SK-N-SH (cell line): ENCODE measurements around the gene TMEM184A. TPM values are rescaled to one million over a fixed set of nuclear protein-coding genes. Genes with fewer than 3 reads are reported as not detected.
A peak's percentile ranks its signal among the peaks of the same experiment; 100 is the strongest.

Source experiments
- CTCF ChIA-PET: fragments of 300-600, 350-600 bp; formaldehyde crosslinking; extraction: SDS; loops from one replicate; lab custom pipeline; 2021; lab: Yijun Ruan, JAX
- POLR2A ChIA-PET: fragments of 350-600 bp; sonication (Branson Sonifier 250); formaldehyde crosslinking; extraction: SDS; loops from one replicate; lab custom pipeline; 2020; ENCODE audit warnings: antibody characterized with exemption, inconsistent platforms; lab: Yijun Ruan, JAX
- DNase-seq: peaks from one replicate; pipeline ENCODE4 v3.0.0; 2012
- H2AFZ ChIP-seq: fragments of 200-600 bp; sonication (generic); 2 replicates; pipeline ENCODE4 v1.8.1; 2016; ENCODE audit warnings: antibody characterized with exemption, mild to moderate bottlenecking, low read depth
- H3F3A ChIP-seq: fragments of 200-600 bp; sonication (generic); replicated peaks from 2 replicates; pipeline ENCODE3; 2016; ENCODE audit warnings: antibody characterized with exemption, mild to moderate bottlenecking; ENCODE audit not compliant: insufficient read depth
- H3K27ac ChIP-seq, 2 experiments: fragments of 200-500 bp in 1 of 2; fragments of 200-600 bp in 1 of 2; sonication (Bioruptor generic) in 1 of 2; sonication (generic), shearing (Covaris generic) in 1 of 2; 2 replicates each; pipeline versions ENCODE4 v1.5.1 to v1.6.1; 2014 to 2016; ENCODE audit warnings: low read depth in 2 of 2, inconsistent platforms in 1 of 2, low read length in 1 of 2, mild to moderate bottlenecking in 1 of 2, mixed read lengths in 1 of 2
- H3K27me3 ChIP-seq: fragments of 200-600 bp; sonication (generic), shearing (Covaris generic); 2 replicates; pipeline ENCODE4 v1.6.1; 2016; ENCODE audit warnings: mixed run types; ENCODE audit not compliant: insufficient read depth
- H3K36me3 ChIP-seq, 2 experiments: fragments of 200-500 bp in 1 of 2; fragments of 200-600 bp in 1 of 2; sonication (Bioruptor generic) in 1 of 2; sonication (generic) in 1 of 2; replicated peaks in 1 of 2; 2 replicates each; pipeline versions ENCODE3 to v1.5.1; 2014 to 2016; ENCODE audit warnings: low read length in 1 of 2, mild to moderate bottlenecking in 1 of 2; ENCODE audit not compliant: insufficient read depth in 2 of 2, control insufficient read depth in 1 of 2
- H3K4me1 ChIP-seq, 2 experiments: fragments of 200-500 bp in 1 of 2; fragments of 200-600 bp in 1 of 2; sonication (Bioruptor generic) in 1 of 2; sonication (generic), shearing (Covaris generic) in 1 of 2; 2 replicates each; pipeline versions ENCODE4 v1.5.1 to v1.6.1; 2014 to 2016; ENCODE audit warnings: low read depth in 1 of 2, low read length in 1 of 2, mixed run types in 1 of 2; ENCODE audit not compliant: insufficient read depth in 2 of 2, control insufficient read depth in 1 of 2
- H3K4me2 ChIP-seq: fragments of 200-600 bp; sonication (generic), shearing (Covaris generic); 2 replicates; pipeline ENCODE4 v1.6.1; 2017; ENCODE audit warnings: mixed run types
- H3K4me3 ChIP-seq, 2 experiments: fragments of 200-500 bp in 1 of 2; fragments of 200-600 bp in 1 of 2; sonication (Bioruptor generic) in 1 of 2; sonication (generic), shearing (Covaris generic) in 1 of 2; 2 replicates each; pipeline versions ENCODE4 v1.5.1 to v1.8.1; 2014 to 2016; ENCODE audit warnings: low read depth in 2 of 2, inconsistent platforms in 1 of 2, low read length in 1 of 2, mild to moderate bottlenecking in 1 of 2, mixed read lengths in 1 of 2, moderate library complexity in 1 of 2
- H3K79me2 ChIP-seq: fragments of 200-600 bp; sonication (generic); 2 replicates; pipeline ENCODE4 v1.8.1; 2017; ENCODE audit warnings: mild to moderate bottlenecking; ENCODE audit not compliant: insufficient read depth
- H3K9ac ChIP-seq: fragments of 200-600 bp; sonication (generic); 2 replicates; pipeline ENCODE4 v1.6.1; 2017; ENCODE audit warnings: mixed run types
- H3K9me2 ChIP-seq: fragments of 200-600 bp; sonication (generic); 2 replicates; pipeline ENCODE4 v1.6.1; 2017; ENCODE audit warnings: mixed run types
- H3K9me3 ChIP-seq: fragments of 200-600 bp; sonication (generic); 2 replicates; pipeline ENCODE4 v1.6.1; 2017; ENCODE audit warnings: mixed run types, mild to moderate bottlenecking, moderate library complexity
- H4K20me1 ChIP-seq: fragments of 200-600 bp; sonication (generic); 2 replicates; pipeline ENCODE4 v1.6.1; 2017; ENCODE audit warnings: mild to moderate bottlenecking, mixed run types; ENCODE audit not compliant: insufficient read depth
- CHD2 ChIP-seq: fragments of 150-350 bp; IDR thresholded peaks from 2 replicates; pipeline ENCODE4 v1.6.1; 2018; ENCODE audit warnings: low read length; ENCODE audit not compliant: partially characterized antibody
- ELF1 ChIP-seq: IDR thresholded peaks from 2 replicates; pipeline ENCODE4 v1.4.0; 2012
- EP300 ChIP-seq, 2 experiments: IDR thresholded peaks; 2 replicates each; pipeline versions ENCODE4 v1.4.0 to v1.6.1; 2012; ENCODE audit warnings: borderline replicate concordance in 1 of 2, low read depth in 1 of 2, low read length in 1 of 2
- FOSL2 ChIP-seq: IDR thresholded peaks from 2 replicates; pipeline ENCODE4 v1.4.0; 2012; ENCODE audit warnings: low read depth, mild to moderate bottlenecking, moderate library complexity, borderline replicate concordance
- GATA2 ChIP-seq: sonication (generic); formaldehyde crosslinking; IDR thresholded peaks from 2 replicates; pipeline ENCODE4 v1.5.0; 2020; ENCODE audit warnings: mild to moderate bottlenecking, missing genetic modification reagents
- IRF3 ChIP-seq: fragments of 150-350 bp; IDR thresholded peaks from 2 replicates; pipeline ENCODE4 v1.6.1; 2016; ENCODE audit warnings: mild to moderate bottlenecking, low read depth, low read length
- JUND ChIP-seq: IDR thresholded peaks from 2 replicates; pipeline ENCODE4 v1.4.0; 2012
- MAX ChIP-seq: IDR thresholded peaks from 2 replicates; pipeline ENCODE4 v1.4.0; 2012; ENCODE audit warnings: low read depth
- MEF2A ChIP-seq: IDR thresholded peaks from 2 replicates; pipeline ENCODE4 v1.4.0; 2012; ENCODE audit warnings: low read depth, borderline replicate concordance
- MXI1 ChIP-seq: IDR thresholded peaks from 2 replicates; pipeline ENCODE4 v1.6.1; 2012; ENCODE audit warnings: mild to moderate bottlenecking, low read depth, low read length, improper control_type of control experiment
- RCOR1 ChIP-seq: fragments of 150-350 bp; IDR thresholded peaks from 2 replicates; pipeline ENCODE4 v1.6.1; 2017; ENCODE audit warnings: antibody characterized with exemption, low read length
- REST ChIP-seq: IDR thresholded peaks from 2 replicates; pipeline ENCODE4 v1.6.1; 2012; ENCODE audit warnings: mild to moderate bottlenecking, low read depth, low read length, moderate library complexity
- SIN3A ChIP-seq: IDR thresholded peaks from 2 replicates; pipeline ENCODE4 v1.6.1; 2012; ENCODE audit warnings: low read depth, mild to moderate bottlenecking, low read length, moderate library complexity, borderline replicate concordance
- TAF1 ChIP-seq: IDR thresholded peaks from 2 replicates; pipeline ENCODE4 v1.6.1; 2012; ENCODE audit warnings: low read depth, mild to moderate bottlenecking, low read length, moderate library complexity, borderline replicate concordance
- TCF12 ChIP-seq: IDR thresholded peaks from 2 replicates; pipeline ENCODE4 v1.4.0; 2012
- ZBTB33 ChIP-seq: IDR thresholded peaks from 2 replicates; pipeline ENCODE4 v1.4.0; 2012; ENCODE audit warnings: low read depth, borderline replicate concordance
- WGBS: methylation state at CpG from one replicate; pipeline ENCODE4 v1.1.6; 2017; ENCODE audit warnings: low lambda C conversion rate; 5-methylcytosine and 5-hydroxymethylcytosine counted together
- polyA plus RNA-seq, 3 experiments: library from polyadenylated mRNA; depleted of rRNA; stranded (reverse); fragments of >200 nt; gene quantifications; 2 replicates each; pipeline ENCODE4 v1.2.3, GENCODE V29; 2012

The TMEM184A gene
- polyA plus RNA-seq, 1 of the 3 experiments (the other 2 are of a cell fraction): 1.5 TPM

GRCh38 chr7:1531263-1531978 is 24.6 kb downstream of the TMEM184A start:
- no peaks in the 10 kb centered on the region for H3K27me3 ChIP-seq
- ChIA-PET CTCF (interaction anchor here (0.6 kb wide), 1 partner anchor 27 kb away, joined by 3 read pairs; no protein-coding TSS in a partner anchor), POLR2A (no interaction called here)
- peaks cover 55% of the 10 kb centered on the region for H3K79me2 ChIP-seq
- peak; percentile 76 for DNase-seq
- no peak overlapping the region for H2AFZ ChIP-seq
- TF ChIP-seq RCOR1 (no peak), MAX (no peak), GATA2 (CRISPR knock-in tag) (no peak), TCF12 (no peak), IRF3 (no peak), SIN3A (no peak), TAF1 (no peak), ZBTB33 (no peak), REST (no peak), MEF2A (no peak), EP300 (IDR thresholded peaks at IDR 0.05; ENCODE audit: borderline replicate concordance in 1 of 2, low read depth in 1 of 2, low read length in 1 of 2) (no peak), FOSL2 (no peak), ELF1 (no peak), CHD2 (no peak), MXI1 (no peak), JUND (no peak)
- peaks cover 43% of the 10 kb centered on the region for H3F3A ChIP-seq
- no peaks in the 10 kb centered on the region for H3K9me3 ChIP-seq
- peak overlapping the region; percentile 55 to 66 for H3K4me3 ChIP-seq
- peak overlapping the region in 1 of 2 experiments; percentile 97; a peak in 2 of 4 replicates for H3K27ac ChIP-seq
- H4K20me1 ChIP-seq: peaks cover 13% of the 10 kb centered on the region; the same call in 1 of the 2 replicates
- peaks cover 34 to 36% of the 10 kb centered on the region in 2 experiments; a peak in 3 of 4 replicates for H3K4me1 ChIP-seq
- H3K36me3 ChIP-seq: no peaks in the 10 kb centered on the region
- 51% methylated on average over 27 of the region's 55 CpGs for WGBS
- peak overlapping the region; percentile 92 for H3K4me2 ChIP-seq
- no peaks in the 10 kb centered on the region for H3K9me2 ChIP-seq
- H3K9ac ChIP-seq: peak overlapping the region; percentile 62; the same call in 1 of the 2 replicates
